ENCODE results near the gene EFHB. TPM values are rescaled to one million over a fixed set of nuclear protein-coding genes. Genes with fewer than 3 reads are reported as not detected.

EFHB gene
- total and polyA plus RNA-seq, 2 of the 13 experiments (the other 11 are each of a cell fraction or from before 2014, with no cell fraction given) = 0.15 to 0.42 TPM

DNA sequence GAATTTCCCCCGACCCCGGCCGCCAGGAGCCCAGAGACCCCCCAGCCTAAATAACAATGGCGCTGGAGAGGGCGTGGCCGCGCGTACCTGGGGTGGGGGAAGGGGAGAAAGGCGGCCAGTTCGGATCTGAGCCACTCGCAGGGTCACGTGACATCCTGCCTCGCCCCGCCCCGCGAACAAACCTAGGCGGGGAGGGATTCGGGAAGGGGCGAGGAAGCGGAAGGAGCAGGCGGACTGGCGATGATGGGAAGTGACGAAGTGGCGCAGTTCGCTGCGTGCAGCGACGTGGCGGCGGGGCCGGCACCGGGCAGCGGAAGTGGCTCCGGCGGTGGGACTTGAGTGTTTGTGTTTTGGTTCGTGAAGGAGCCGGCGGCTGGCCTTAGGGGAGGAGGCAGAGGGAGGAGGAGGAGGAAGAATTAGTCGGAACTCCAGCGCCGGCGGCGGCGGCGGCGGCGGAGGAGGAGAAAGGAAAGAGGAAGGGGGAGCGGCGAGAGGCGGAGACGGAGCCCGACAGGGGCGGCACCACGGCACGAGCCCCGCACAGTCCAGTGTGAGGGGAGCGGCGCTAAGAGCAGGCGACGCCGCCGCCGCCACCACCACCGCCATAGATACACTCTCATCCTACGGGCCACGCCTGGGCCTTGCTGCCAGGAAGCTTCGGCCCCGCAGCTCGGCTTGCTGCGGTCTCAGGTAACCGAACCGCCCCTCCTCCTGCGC lies 13.0 kb upstream of the EFHB start, which contains the start of gene RAB5A (continued):
- TF ChIP-seq ZNF687 (CRISPR knock-in tag; IDR thresholded peaks at IDR 0.05) = peak; percentile 78
- no peak for TF ChIP-seq CENPT (CRISPR knock-in tag; IDR thresholded peaks at IDR 0.05; ENCODE audit: low read depth)
- TF ChIP-seq, protein P1, sequence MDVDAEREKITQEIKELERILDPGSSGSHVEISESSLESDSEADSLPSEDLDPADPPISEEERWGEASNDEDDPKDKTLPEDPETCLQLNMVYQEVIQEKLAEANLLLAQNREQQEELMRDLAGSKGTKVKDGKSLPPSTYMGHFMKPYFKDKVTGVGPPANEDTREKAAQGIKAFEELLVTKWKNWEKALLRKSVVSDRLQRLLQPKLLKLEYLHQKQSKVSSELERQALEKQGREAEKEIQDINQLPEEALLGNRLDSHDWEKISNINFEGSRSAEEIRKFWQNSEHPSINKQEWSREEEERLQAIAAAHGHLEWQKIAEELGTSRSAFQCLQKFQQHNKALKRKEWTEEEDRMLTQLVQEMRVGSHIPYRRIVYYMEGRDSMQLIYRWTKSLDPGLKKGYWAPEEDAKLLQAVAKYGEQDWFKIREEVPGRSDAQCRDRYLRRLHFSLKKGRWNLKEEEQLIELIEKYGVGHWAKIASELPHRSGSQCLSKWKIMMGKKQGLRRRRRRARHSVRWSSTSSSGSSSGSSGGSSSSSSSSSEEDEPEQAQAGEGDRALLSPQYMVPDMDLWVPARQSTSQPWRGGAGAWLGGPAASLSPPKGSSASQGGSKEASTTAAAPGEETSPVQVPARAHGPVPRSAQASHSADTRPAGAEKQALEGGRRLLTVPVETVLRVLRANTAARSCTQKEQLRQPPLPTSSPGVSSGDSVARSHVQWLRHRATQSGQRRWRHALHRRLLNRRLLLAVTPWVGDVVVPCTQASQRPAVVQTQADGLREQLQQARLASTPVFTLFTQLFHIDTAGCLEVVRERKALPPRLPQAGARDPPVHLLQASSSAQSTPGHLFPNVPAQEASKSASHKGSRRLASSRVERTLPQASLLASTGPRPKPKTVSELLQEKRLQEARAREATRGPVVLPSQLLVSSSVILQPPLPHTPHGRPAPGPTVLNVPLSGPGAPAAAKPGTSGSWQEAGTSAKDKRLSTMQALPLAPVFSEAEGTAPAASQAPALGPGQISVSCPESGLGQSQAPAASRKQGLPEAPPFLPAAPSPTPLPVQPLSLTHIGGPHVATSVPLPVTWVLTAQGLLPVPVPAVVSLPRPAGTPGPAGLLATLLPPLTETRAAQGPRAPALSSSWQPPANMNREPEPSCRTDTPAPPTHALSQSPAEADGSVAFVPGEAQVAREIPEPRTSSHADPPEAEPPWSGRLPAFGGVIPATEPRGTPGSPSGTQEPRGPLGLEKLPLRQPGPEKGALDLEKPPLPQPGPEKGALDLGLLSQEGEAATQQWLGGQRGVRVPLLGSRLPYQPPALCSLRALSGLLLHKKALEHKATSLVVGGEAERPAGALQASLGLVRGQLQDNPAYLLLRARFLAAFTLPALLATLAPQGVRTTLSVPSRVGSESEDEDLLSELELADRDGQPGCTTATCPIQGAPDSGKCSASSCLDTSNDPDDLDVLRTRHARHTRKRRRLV (CRISPR knock-in tag; IDR thresholded peaks at IDR 0.05) = no peak
- no peak for TF ChIP-seq TMF1 (CRISPR knock-in tag; IDR thresholded peaks at IDR 0.05; ENCODE audit: low read depth)
- no peak for TF ChIP-seq MAFF (IDR thresholded peaks at IDR 0.05; ENCODE audit: low read depth, low read length)
- TF ChIP-seq ZNF598 (CRISPR knock-in tag; IDR thresholded peaks at IDR 0.05; ENCODE audit: borderline replicate concordance) = no peak
- no peak for TF ChIP-seq ZNF790 (CRISPR knock-in tag; IDR thresholded peaks at IDR 0.05; ENCODE audit: borderline replicate concordance)
- no peak; the same call in 1 of the 2 replicates for TF ChIP-seq RFXANK (CRISPR knock-in tag; IDR thresholded peaks at IDR 0.05)
- TF ChIP-seq MTF1 (CRISPR knock-in tag; IDR thresholded peaks at IDR 0.05) = no peak
- TF ChIP-seq ZNF644 (CRISPR knock-in tag; IDR thresholded peaks at IDR 0.05; ENCODE audit: low read depth) = peak; percentile 18; the same call in 1 of the 2 replicates
- TF ChIP-seq ARHGAP35 (CRISPR knock-in tag; IDR thresholded peaks at IDR 0.05; ENCODE audit: borderline replicate concordance) = no peak
- TF ChIP-seq ZNF546 (CRISPR knock-in tag; conservative IDR thresholded peaks at IDR 0.05) = no peak; the same call in 1 of the 2 replicates
- TF ChIP-seq ZNF496 (CRISPR knock-in tag; IDR thresholded peaks at IDR 0.05; ENCODE audit: insufficient replicate concordance) = no peak
- TF ChIP-seq, protein P2, sequence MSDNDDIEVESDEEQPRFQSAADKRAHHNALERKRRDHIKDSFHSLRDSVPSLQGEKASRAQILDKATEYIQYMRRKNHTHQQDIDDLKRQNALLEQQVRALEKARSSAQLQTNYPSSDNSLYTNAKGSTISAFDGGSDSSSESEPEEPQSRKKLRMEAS (IDR thresholded peaks at IDR 0.05) = peak; percentile 79
- TF ChIP-seq MED13 (CRISPR knock-in tag; IDR thresholded peaks at IDR 0.05) = no peak
- no peak for TF ChIP-seq RCOR2 (CRISPR knock-in tag; IDR thresholded peaks at IDR 0.05)
- TF ChIP-seq ATF6 (CRISPR knock-in tag; conservative IDR thresholded peaks at IDR 0.05) = no peak
- TF ChIP-seq ZNF670 (CRISPR knock-in tag; IDR thresholded peaks at IDR 0.05; ENCODE audit: borderline replicate concordance) = no peak
- no peak for TF ChIP-seq FOXM1 (CRISPR knock-in tag; IDR thresholded peaks at IDR 0.05)

All from HepG2 (cell line).